ENCODE data around the gene RABGAP1L. TPM values are rescaled to one million over a fixed set of nuclear protein-coding genes. Genes with fewer than 3 reads are reported as not detected.

The RABGAP1L gene
- total and polyA plus RNA-seq, 2 of the 4 experiments (the other 2 are of a cell fraction): 7.9 to 26.7 TPM

DNA sequence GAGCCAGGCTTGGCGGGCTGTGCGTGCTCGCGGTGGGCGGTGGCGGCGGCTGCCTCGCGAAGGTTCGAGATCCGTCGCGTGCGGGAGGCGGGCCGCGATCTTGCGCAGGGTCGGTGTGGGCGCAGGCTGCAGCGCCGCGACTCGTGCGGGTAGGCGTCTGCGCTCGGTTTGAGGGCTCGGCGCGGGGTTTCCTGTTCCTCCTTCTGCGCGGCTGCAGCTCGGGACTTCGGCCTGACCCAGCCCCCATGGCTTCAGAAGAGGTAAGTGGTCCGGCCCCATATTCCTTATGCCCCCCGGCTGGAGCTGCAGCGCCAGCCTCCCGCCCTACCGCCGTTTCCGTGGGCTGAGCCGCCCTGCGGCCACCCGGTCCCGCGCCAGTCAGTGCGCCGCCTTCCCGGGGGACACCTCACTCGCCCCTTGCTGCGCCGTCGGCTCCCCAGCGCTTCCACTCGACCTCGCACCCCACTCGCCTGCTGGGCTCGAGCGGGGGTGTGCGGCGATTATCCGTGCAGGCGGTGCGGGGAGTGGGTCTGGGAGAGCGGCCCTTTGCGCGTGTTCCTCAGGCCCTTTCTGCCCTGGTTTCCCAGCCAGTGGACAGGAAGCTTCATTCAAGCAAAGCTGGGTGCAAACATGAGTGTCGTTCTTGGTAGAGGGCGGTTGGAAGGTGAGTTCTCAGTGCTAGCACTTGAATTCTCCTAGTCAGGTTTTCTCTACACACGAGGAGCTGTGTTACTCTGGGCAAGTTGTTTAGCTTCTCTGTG is 840.8 kb downstream of the RABGAP1L start, which contains the start of gene CACYBP:
CACYBP (plus strand) TSS at position 12 of the 761 bp plus-strand sequence; CDS start at position 246, 234 bp downstream.
- H3K4me2 ChIP-seq (ENCODE audit: low read depth, low read length): peak within 1 kb of the TSS; percentile 87
- H3K9me1 ChIP-seq (ENCODE audit: insufficient read depth, low read length): no peaks in the 10 kb centered on the region
- ChIA-PET CTCF (interaction anchor here (0.5 to 0.9 kb wide), 2 partner anchors 14 to 1534 kb away, joined by 3 read pairs; no protein-coding TSS in a partner anchor), POLR2A (ENCODE audit: unreplicated experiment) (interaction anchor here (1.0 to 2.3 kb wide), 3 partner anchors 15 to 57 kb away, joined by 3 to 9 read pairs (median 4); partner anchors contain the start of gene MRPS14)
- in situ Hi-C loops (cut with MboI; ENCODE audit: low sequenced_read_pairs): loop anchor here (25.0 kb wide), 1 partner anchor 738 kb away; no protein-coding TSS in a partner anchor
- H4K8ac ChIP-seq (ENCODE audit: low read depth in 2 of 2, low read length in 2 of 2): peak within 1 kb of the TSS; percentile 53 to 100
- H3K18ac ChIP-seq (ENCODE audit: low read depth, low read length): peak within 1 kb of the TSS; percentile 95
- peak within 1 kb of the TSS; percentile 99 for H4K5ac ChIP-seq (ENCODE audit: low read depth, low read length)
- H3K4me1 ChIP-seq (ENCODE audit: control insufficient read depth, insufficient read depth, low read length): peaks cover 2% of the 10 kb centered on the region; the same call in 1 of the 2 replicates
- peak within 1 kb of the TSS; percentile 95 for H2BK20ac ChIP-seq (ENCODE audit: low read depth, low read length)
- H3K79me1 ChIP-seq (ENCODE audit: low read depth in 1 of 2, low read length in 2 of 2): peaks cover 14 to 25% of the 10 kb centered on the region in 2 experiments
- TF ChIP-seq BHLHE40 (IDR thresholded peaks at IDR 0.05; ENCODE audit: low read depth, low read length) (peak; percentile 98), MXI1 (IDR thresholded peaks at IDR 0.05; ENCODE audit: borderline replicate concordance, low read depth, low read length) (peak; percentile 65; the same call in 1 of the 2 replicates), SMC3 (IDR thresholded peaks at IDR 0.05; ENCODE audit: low read depth, low read length) (no peak), CHD1 (IDR thresholded peaks at IDR 0.05; ENCODE audit: low read depth, low read length) (peak; percentile 59; the same call in 1 of the 2 replicates)
- H3K36me3 ChIP-seq (ENCODE audit: control insufficient read depth, insufficient read depth, low read length): no peaks in the 10 kb centered on the region; the same call in 1 of the 2 replicates
- H2AK5ac ChIP-seq (ENCODE audit: low read depth, low read length): peak within 1 kb of the TSS; percentile 81
- H2BK5ac ChIP-seq (ENCODE audit: low read depth, low read length, poor library complexity, severe bottlenecking): peak within 1 kb of the TSS; percentile 97
- H2AK9ac ChIP-seq (replicated peaks; ENCODE audit: low read depth, low read length, poor library complexity): peak within 1 kb of the TSS; percentile 98
- peak within 1 kb of the TSS; percentile 96 for H3K4me3 ChIP-seq (ENCODE audit: insufficient read depth, low read depth, low read length)
- ATAC-seq (ENCODE audit: low read depth) (peak; percentile 19), DNase-seq (peak; percentile 30)
- H3K27ac ChIP-seq (ENCODE audit: insufficient read depth, low read length): peak within 1 kb of the TSS; percentile 91
- peak within 1 kb of the TSS; percentile 100 for H2BK120ac ChIP-seq (ENCODE audit: low read depth, low read length)
- peak within 1 kb of the TSS; percentile 100 for H3K14ac ChIP-seq (replicated peaks; ENCODE audit: low read depth, low read length)
- dilution Hi-C loops (cut with HindIII; ENCODE audit: low sequenced_read_pairs, unreplicated experiment): no loop called here
- intact Hi-C loops (cut with micrococcal nuclease): loop anchor here (5.0 kb wide), 1 partner anchor 203 kb away; no protein-coding TSS in a partner anchor
- peak within 1 kb of the TSS; percentile 92 for H3K9ac ChIP-seq (ENCODE audit: low read depth, low read length)
- BruUV-seq (replicated peaks): no TSS peak
- peak within 1 kb of the TSS; percentile 96 for H2BK15ac ChIP-seq (ENCODE audit: low read depth, low read length)
- H3K23ac ChIP-seq (ENCODE audit: low read depth, low read length): peak within 1 kb of the TSS; percentile 100
- 0 out of 2 replicates have a peak, but pooled peaks cover 6% of the 10 kb centered on the region for H4K20me1 ChIP-seq (ENCODE audit: insufficient read depth, low read length)
- H3K56ac ChIP-seq (ENCODE audit: extremely low read depth, insufficient read depth, low read length): peak within 1 kb of the TSS; percentile 100
- peak within 1 kb of the TSS; percentile 99 for H2AFZ ChIP-seq (replicated peaks; ENCODE audit: low read length, poor library complexity)
- H3K4ac ChIP-seq (ENCODE audit: low read depth, low read length): peak within 1 kb of the TSS; percentile 100
- H3K9me3 ChIP-seq (ENCODE audit: control insufficient read depth, insufficient read depth, low read length): no peaks in the 10 kb centered on the region
- WGBS, 2 experiments (ENCODE audit: extremely low coverage in 2 of 2, insufficient read length in 1 of 2): 1% methylated on average over 42 of the region's 71 CpGs; no CpG with 5 or more reads in 1 of the 2 experiments
- H3K27me3 ChIP-seq (ENCODE audit: control insufficient read depth, insufficient read depth, low read length): no peaks in the 10 kb centered on the region
- H4K91ac ChIP-seq (ENCODE audit: insufficient read depth, low read depth, low read length): peak within 1 kb of the TSS; percentile 100
